HG03575 (cell line): Measurements from ENCODE around the gene TMC4.

Source experiments
- ATAC-seq: cut with Tn5 transposase; IDR thresholded peaks from one replicate; pipeline ENCODE4 v1.9.1; 2021; ENCODE audit not compliant: unreplicated experiment, insufficient number of reproducible peaks, low FRiP score; ENCODE audit errors: extremely low read depth

TMC4 gene

DNA sequence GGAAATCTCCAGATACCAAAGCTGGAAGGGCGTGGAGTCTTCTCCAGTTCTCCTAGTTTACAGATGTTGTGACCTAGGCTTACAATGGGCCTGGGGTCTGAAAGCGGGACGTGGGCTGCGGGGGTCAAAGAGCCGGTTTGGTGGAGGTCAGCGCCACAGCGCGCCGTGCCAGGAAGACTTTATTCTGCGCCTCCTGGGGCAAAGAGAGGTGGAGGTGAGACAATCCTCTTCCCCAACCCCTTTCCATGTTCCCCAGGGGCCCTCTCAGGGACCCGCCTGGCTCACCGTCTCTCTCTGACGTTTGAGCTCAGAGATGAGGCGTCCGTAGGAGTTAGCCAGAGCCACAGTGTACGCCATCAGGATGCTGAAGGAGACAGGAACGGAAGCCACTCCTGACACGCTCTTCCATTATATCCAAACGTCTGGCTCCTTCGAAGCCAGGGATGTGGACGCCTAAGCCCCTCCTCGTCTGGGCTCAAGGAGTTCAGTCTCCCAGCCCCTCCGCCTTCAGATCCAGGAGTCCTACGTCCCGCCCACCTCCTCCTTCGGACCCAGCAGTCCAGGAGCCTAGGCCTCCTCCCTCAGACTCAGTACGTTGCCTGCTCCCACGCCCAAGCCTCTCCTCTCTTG is 12.7 kb downstream of the TMC4 start:
- ATAC-seq = no peak

DNA sequence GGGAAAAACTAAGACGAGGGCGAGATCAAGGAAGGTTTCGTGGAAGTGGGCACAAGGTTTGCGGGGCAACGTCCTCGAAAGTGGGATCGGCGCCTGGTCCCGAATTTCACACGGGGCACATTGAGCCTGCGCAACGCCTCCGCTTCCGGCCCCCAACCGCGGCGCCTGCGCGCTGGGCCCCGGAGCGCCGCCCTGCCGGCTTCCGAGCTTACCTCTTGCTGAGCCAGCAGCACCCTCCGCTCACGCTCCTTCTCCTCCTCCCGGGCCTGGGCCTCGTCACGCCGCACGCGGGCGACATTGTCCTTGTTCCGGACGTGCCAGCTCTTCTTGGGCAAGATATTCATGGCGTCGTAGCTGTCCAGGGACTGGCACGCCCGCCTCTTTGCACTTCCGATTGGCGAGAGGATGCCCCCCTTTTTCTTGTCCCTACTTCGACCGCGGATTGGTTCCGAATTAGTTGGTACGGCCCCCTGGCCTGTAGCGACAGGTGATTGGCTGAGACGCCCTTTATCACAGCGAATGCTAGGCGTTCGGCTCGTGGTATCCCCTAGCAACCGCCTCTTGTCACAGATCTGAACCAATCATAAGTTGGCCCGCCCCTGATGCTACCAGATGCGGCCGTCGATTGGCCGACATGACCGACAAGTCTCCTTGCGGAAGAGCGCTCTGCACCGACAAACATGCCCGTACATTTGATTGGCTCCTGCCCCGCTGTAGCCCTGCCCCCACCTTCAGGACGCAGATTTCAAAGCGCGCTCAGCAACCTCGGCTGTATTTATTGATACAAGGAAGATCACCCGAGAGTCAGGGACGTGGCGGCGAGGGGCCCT is 13.4 kb downstream of the TMC4 start, which contains the start of gene LENG1:
TSS of gene LENG1 (minus strand) at position 370 of the 830 bp plus-strand sequence. CDS start at position 344, 26 bp downstream.
- ATAC-seq = peak; percentile 59

DNA sequence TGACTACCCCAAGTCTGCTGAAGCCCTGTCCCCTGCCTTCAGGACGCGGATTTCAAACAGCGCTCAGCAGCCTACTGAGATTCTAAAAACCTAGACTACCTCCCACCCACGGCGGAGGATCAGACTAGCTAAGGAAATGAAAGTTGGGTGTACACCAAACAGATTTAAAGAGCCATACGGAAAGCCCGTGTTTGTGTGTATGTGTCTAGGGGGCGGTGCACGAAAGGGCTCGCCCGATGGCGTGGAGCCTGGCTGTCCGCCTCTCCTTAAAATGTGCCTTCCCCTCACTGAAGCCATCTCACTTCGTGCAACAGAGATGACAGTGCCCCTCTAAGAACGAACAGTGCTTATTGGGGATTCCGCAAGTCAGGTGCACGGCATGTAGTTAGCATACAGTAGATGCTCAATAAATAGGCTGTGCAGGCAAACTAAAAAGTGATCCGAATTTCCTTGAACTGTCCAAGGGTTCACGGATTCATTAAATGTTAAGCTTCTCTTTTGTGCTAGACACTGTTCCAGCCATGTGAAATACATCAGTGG is 14.1 kb downstream of the TMC4 start:
- ATAC-seq = no peak

- no peak for ATAC-seq
Observed at GRCh38 chr19:54156953-54157352, 16.0 kb downstream of the TMC4 start.

DNA sequence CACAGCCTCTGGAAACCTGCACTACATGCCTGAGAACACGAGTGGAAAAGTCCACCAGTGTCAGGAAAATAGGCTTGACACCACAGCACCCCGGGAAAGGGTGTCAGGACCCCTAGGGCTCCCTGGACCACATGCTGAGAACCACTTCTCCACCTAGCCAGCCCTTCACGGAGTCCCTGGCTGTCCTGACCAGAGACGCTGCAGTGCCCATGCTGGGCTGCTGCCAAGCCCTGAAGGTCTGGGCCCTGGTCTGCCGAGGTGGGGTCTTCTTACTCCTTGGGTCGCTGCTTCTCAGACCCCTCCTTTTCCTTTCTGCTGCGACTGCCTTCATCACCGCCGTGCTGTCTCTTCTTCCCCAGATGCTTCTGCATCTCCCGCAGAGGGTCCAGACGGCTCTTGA is 16.5 kb downstream of the TMC4 start:
- ATAC-seq = no peak

DNA sequence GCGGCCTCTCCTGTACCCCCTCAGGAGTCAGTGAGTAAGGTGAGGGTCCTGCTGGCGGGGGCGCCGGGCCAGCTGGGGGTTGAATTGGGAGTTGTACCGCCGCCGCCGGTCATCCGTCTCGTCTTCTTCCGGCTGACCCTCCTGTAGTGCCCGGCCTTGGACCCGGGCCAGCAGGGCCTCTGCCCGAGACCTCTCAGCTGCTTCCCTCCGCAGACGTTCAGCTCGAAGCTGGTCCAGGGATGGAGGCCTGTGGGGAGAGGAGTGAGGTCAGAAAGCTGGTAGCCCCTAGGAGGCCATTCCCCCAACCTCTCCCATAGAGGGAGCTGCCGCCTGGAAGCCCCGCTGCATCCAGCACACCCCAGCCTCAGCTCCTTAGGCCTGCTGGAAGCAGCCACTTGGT is 17.3 kb downstream of the TMC4 start:
- no peak for ATAC-seq

GRCh38 chr19:54154603-54155345 is 18.2 kb downstream of the TMC4 start:
- ATAC-seq = no peak

GRCh38 chr19:54153731-54154326 is 19.1 kb downstream of the TMC4 start:
- ATAC-seq = no peak

DNA sequence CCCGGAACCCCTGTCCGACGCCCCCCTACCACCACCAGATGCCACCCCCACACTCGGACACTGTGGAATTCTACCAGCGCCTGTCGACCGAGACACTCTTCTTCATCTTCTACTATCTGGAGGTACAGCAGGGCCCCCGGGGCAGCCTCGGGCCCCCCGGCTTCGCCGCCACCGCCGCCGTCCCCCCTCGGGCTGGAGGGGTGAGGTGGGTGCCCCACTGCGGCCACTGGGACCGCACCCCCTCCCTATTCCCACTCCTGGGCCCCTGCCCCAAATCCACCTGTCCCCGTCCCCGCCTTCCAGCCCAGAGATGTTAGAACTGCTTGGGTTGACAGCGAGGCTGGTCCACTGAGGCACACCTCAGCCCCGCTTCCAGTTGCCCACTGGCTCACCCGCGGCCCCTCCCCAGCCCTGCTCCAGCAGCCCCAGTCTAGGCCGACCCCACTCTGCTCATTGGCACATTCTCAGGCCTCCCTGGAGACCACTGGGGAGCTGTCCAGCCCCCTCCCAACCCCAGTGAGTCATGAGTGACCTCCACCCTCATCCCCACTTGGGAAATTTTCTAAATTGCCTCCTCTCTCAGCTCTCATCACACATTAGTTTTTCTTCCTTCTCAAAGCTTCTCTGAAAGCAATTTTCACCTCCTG is 20.0 kb downstream of the TMC4 start:
- no peak for ATAC-seq

DNA sequence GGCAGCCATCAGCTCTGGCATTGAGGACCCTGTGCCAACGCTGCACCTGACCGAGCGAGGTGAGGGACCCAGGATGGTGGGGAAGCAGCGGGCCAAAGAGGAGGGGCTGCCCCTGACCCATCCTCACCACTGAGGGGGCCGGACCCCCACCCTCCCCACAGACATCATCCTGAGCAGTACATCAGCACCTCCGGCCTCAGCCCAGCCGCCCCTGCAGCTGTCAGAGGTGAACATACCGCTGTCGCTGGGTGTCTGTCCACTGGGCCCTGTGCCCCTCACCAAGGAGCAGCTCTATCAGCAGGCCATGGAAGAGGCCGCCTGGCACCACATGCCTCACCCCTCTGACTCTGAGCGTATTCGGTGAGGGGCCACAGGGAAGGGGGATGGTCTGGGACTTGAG is 20.7 kb downstream of the TMC4 start:
- no peak for ATAC-seq

- ATAC-seq = no peak
Observed at GRCh38 chr19:54151362-54152035, 21.5 kb downstream of the TMC4 start.

DNA sequence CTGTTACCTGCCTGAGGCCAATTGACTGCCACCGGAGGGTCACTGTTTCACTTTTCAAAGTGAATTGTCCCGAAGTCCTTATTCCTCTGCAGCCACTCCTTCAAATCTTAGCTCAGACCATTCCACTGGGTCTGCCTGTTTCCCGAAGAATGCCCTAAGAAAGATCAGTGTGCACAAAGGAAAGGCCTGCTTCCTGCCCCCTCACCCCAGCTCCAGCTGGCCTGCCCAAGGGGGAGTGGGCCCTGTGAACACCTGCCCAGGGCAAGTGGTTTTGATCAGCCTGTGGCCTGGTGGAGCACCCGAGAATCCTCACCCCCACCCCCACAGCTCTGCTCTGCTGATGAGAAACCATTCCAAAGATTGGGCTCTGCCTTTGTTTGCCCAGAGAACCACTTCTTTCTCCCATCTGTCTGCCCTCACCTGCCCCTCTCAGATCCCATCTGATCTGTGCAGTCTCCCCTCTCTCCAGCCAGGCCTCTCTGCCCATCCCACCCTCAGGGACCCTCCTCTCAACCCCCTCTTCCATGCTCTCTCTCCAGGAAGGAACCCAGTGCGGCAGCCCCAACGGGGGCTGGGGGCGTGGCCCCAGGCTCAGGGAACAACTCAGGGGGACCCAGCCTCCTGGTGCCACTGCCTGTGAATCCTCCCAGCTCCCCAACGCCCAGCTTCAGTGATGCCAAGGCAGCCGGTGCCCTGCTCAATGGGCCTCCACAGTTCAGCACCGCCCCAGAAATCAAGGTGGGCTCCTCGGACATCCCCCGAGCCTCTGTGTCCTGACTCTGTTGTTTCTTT is 23.7 kb downstream of the TMC4 start:
- no peak for ATAC-seq

DNA sequence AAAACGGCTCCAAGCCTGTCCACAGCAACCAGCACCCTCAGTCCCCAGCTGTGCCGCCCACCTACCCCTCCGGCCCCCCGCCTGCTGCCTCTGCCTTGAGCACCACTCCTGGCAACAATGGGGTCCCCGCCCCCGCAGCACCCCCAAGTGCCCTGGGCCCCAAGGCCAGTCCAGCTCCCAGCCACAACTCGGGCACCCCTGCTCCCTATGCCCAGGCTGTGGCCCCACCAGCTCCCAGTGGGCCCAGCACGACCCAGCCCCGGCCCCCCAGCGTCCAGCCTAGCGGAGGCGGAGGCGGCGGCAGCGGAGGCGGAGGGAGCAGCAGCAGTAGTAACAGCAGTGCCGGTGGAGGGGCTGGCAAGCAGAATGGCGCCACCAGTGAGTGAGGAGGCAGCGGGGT is 24.8 kb downstream of the TMC4 start:
- ATAC-seq = no peak

GRCh38 chr19:54147676-54148075 is 25.3 kb downstream of the TMC4 start:
- no peak for ATAC-seq

DNA sequence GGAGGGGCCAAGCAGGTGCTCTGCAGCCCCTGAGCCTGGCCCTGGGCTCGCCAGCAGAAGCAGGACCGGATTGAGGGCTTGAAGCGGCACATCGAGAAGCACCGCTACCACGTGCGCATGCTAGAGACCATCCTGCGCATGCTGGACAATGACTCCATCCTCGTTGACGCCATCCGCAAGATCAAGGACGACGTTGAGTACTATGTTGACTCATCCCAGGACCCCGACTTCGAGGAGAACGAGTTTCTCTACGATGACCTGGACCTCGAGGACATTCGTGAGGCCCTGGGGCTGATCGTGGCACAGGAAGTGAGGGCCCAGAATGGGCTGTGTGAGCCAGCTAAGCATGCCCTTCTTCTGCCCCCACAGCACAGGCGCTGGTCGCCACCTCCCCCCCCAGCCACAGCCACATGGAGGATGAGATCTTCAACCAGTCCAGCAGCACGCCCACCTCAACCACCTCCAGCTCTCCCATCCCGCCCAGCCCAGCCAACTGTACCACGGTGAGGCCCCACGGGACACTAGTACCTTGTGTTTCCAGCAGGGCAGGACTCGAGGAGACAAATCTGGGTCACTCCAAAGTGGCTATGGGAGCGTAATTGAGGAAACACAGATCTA is 27.3 kb downstream of the TMC4 start:
- ATAC-seq = no peak

DNA sequence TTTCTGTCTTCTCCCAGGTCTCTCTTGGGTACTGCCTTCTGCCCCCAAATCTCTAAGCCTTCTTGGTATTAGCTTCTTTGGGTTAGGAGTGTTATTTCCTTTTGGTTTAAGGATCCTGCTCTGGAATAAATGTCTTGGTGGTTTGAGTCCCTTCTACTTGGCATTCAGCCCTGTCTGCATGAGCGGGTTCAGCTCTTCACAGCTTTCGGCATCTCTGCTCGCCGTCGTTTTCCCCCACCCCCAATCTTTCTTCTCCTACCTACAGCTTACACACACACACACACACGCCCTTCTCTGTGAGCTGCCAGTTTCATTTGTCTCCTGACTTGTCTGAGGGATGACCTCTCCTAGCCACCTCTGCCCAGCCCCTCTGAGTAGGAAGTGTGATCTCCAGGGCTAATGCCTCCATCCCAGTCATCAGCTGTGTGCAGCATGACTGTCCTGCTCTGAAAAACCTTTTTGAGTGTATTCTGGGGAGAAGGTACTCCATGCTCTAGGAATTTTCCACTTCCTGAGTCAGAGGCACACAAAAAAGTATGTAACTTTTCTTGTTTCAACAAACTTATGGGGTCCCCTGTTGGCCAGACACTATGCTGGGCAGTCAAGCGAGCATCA is 30.7 kb downstream of the TMC4 start:
- ATAC-seq = no peak

DNA sequence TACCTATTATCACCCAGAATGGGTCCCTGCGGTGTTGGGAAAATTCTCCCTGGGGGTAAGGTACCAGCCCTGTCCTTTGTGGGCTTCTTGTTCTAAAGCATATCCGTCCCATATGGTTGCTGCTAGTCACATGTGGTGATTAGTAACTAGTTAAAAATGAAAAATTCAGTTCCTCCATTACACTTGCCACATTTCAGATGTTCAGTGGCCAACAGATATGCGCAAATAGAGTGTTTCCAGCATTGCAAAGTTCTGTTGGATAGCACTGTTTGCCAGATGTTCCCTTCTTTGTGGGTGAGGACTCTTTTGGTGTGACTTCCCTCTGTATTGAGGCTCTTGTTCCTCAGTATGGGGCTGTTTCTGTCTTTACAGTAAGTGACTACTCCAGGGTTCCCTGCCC is 31.6 kb downstream of the TMC4 start:
- no peak for ATAC-seq
